Muscle of back (tissue), 11 donors: ENCODE results near the gene MRTFB. TPM values are rescaled to one million over a fixed set of nuclear protein-coding genes. Genes with fewer than 3 reads are reported as not detected.

ENCODE experiments used
- DNase-seq, 3 donors: peaks; one replicate each; pipeline versions ENCODE4 v3.0.0 to v3.0.0-alpha.2; 2013
- polyA plus RNA-seq, 10 donors: library from polyadenylated mRNA; unstranded; fragments of 120-200 nt; gene quantifications; one replicate each; pipeline ENCODE4 v1.2.1, GENCODE V29; 2013; ENCODE audit not compliant: insufficient read length in 10 of 10

Gene MRTFB
- polyA plus RNA-seq, 10 donors, result 15.1 to 24.3 (median 21.1) TPM

DNA sequence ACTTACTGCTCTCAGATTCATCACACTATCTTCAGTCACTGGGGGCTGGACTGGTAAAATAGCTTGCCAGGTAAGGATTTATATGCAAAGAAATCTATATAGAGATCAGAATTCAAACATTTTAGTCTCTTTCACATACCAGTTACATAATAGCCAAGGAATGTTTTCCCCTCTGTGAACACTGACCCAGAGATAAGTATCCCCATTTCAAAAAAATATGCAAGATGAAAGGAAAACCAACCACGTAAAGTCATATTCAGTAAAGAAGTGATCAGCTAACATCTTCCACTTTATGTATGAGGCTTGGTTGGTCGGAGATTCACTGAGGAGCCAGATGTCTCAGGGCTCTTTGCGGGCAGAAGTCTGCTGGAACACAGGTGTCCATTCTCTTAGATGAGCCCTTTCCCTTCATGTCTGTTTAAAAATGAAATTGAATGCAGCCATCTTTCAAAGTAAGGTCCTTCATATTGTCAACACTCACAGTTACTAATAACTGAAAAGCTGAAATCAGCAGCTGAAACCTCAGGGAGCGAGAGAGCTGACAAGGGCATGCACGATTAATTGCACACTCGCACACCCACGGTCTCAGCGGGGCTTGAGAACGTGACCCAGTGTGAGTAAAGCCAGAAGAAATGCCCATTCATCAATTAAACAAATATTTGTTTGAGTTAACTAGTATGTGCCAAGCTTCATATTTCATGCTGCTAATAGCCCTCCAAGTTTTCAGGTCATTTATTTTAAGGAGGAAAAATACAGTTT lies 161.2 kb downstream of the MRTFB start:
- DNase-seq, result peak in 1 of 3 donors; percentile 10

DNA sequence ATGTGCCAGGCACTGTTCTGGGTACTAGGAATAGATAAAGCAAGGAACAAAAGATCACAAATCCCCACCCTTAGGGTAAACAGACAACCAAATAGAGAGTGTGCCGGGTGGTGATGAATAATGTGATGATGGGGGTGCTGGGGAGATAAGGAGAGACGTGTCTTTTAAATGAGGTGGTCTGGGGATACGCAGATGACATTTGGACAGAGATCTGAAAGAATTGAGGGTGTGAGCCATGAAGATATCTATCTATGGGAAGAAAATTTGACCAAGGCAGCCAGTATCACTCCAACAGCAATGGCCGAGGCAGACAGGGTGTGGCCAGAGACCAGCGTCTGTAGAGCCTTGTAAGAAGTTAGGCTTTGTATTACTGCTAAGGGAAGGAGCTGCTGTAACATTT lies 165.3 kb downstream of the MRTFB start:
- DNase-seq, result no peak

DNA sequence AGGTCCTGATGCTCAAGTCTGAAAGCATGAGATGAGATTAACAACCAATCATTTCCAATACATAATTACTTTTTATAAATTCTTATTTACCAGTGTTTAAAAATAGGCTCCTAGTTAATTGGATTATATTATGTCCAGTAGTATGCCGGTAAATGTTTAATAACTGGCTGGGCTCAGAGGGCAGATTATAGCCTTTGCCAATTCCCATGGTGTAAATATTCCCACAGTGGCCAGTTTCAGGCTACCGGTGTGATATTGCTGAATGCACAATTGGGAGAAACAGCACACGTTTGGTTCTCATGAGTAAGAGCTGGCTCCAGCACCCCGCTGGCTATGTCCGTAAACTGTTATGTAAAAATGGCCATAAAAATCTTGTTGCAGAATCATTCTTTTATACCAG lies 167.6 kb downstream of the MRTFB start:
- DNase-seq, result no peak

DNA sequence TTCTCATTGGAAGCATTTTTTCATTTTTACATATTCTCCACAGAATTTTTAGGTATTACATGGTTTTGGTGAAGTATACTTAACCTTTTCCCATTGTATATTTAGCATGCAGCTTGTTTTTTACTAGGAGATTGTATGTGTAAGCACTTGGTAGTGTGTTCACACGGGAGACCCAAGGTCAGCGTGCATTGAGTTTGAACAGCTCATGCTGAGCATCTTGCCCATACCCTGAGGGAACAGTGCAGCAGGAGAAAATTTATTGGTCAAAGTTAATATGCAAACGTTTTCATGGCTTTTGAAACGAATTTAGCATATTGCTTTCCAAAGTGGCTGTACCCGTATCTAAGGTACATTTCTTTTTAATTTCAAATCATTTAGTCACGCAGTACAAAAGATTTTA lies 168.7 kb downstream of the MRTFB start:
- no peak for DNase-seq

DNA sequence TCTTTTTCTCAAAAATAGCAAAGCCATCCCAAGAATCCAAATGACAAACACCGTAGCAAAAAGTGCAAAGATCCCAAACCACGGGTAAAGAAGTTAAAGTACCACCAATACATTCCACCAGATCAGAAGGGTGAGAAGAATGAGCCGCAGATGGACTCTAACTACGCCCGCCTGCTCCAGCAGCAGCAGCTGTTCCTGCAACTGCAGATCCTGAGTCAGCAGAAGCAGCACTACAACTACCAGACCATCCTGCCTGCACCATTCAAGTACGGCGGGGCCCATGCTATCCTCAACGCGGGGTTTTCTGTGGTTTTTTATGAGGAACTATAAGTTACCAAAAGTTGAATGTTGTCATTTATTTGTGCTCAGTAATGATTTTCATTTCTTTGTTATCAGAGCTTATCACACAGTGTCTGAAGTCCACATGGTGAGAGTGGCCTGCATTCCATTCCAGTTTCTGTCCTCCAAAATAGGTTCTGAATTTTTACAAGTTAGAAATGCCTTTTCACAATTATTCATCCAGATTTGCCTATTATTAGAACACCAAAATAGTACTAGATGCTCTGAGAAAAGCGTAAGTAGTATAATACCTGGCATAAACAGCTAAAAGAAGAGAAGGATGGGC lies 169.2 kb downstream of the MRTFB start:
- peak in 1 of 3 donors; percentile 28 for DNase-seq

DNA sequence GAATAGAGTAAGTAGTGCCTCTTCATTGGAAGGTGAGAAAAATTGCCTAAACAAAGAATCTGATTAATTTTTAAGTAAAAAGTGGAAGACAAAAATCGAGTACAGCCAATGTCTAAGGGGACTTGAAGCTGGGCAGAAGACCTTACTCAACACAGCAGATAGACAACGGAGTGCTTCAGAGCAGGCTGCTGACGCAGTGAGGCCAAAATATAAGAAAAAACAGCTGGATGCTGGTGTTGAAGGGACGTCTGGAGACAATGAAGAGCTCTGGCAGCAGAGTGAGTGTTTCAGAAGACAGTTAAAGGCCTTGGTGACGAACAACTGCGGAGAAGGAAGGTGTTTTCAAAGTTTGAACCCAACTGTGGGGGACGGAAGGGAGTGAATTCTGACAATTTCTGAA lies 169.8 kb downstream of the MRTFB start:
- peak in 1 of 3 donors; percentile 22 for DNase-seq

DNA sequence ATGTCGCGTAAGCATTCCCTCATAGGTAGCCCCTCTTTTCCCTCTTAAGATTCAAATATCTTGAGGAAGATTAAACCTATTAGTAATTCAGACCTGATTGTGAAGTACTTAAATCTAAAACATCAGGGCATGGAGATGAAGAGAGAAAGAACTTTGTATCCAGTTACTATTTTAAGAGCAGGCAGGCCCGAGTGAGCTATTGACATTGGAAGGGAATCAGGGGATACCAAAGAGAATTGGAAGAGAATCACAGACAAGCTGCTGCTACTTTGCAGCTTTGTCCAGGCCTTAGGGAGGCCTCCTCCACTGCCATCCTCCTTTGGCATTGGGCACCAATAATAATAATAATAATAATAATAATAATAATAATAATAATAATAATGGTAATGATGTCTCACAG lies 170.5 kb downstream of the MRTFB start:
- DNase-seq, result no peak

DNA sequence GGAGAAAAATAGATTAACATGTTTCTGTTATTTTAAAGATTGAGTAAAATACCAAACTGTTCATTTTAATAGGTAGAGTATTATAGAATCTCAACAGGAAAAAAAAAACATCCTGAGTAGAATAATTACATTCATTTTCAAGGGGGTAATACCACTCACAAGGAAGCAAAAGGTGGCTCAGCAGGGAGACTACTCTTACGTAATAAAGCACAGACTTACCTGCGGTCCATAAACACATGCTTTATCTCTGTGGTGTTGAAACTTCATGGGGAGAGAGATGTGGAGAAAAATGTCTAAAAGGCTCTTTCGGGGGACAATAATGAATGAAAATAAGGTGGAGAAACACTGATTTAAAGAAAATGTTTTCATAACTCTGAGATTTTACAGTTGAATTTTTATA lies 171.7 kb downstream of the MRTFB start:
- DNase-seq, result no peak

DNA sequence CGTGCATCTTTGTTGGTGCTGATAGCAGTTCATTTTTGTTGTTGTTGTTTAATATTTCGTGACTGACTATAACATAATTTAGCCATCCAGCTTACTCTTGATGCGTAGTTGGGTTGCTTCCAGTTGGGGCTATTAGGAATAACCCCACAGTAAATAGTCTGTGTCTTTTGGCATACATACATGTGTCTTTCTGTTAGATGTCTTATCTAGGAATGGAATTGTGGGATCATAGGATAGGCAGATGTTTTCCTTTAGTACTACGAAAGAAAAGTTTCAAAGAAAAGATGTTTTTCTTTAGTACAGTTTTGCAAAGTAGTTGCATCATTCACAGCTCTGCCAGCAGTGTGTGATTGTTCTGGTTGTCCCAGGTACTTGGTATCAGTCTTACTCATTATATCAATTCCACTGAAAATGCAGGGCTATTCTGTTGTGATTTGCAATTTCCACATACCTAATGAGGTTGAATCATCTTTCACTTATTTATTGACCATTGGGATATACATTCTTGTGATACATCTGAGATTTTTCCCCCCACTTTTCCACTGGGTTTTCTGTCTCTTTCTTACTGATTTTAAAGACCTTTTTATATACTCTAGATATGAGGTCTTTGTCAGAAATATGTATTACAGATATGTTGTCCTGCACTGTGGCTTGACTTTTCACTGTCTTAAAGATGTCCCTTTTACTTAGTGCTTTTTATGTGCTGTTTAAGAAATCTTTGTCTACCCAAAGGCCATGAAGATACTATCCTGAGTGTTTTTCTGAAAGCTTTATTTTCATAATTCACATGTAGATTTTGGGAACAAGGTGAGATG lies 173.3 kb downstream of the MRTFB start:
- peak in 1 of 3 donors; percentile 11 for DNase-seq

DNA sequence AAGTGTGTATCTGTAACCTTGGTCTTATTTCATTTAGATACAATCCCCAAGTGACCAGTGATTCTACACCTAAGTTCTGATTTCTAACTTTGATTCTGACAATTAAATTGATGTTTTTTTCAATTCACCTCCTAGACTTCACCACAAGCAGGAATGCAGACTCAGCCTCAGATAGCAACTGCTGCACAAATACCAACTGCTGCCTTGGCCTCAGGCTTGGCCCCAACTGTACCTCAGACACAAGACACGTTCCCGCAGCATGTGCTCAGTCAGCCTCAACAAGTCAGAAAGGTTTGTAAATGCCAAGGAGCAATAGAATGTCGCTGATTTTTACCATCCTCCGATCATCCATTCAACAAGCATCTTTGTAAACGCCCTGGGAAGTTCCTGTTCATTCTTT lies 177.7 kb downstream of the MRTFB start:
- no peak for DNase-seq

DNA sequence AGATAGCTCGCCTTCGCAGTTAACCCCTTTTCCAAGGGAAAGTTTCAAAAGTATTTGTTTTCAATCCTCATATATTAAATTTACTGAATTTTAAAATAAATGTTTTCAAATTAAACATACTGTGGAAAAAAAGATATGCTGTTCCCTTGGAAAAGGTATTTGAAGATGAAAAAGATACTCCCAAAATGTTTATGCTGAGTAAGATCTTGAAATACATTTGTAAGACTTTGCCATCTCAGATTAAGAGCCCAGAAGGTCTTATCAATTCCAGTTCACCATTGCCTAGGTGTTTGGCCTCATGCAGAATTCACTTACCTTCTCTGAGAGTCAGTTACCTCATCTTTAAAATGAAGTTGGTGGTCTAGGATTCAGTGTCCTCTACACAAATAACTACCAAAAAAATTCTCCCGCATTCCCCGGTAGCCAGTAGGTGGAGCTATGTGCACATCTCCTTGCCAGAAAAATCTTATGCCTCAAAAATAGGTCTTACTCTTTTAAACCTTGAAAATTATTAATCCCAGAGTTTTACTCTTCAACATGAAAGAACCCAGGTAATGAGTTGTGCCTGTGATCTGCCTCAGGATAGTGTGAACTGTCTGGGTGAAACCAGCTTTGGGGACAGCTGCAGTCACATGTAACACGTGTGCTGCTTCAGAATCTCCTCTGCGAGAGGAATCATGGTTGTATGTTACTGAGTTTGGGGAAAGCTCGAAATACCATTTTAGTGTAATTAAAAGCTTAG lies 178.3 kb downstream of the MRTFB start:
- peak; percentile 29 to 71 (median 58) for DNase-seq

DNA sequence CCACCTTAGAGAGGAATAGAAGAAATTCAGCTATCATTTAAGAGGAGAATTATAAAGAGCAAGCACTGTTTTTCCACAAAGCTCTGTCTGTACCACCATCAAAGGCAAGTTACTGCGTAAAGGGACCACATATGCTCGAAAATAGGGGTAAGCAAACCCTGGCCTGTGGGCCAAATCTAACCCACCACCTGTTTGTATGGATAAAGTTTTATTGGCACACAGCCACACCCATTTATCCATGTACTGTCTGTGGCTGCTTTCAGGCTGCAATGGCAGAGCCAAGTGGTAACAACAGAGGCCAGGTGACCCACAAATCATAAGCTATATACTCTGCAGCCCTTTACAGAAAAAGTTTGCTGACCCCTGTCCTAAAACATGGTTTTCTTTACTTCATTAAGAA lies 180.3 kb downstream of the MRTFB start:
- DNase-seq, result no peak

DNA sequence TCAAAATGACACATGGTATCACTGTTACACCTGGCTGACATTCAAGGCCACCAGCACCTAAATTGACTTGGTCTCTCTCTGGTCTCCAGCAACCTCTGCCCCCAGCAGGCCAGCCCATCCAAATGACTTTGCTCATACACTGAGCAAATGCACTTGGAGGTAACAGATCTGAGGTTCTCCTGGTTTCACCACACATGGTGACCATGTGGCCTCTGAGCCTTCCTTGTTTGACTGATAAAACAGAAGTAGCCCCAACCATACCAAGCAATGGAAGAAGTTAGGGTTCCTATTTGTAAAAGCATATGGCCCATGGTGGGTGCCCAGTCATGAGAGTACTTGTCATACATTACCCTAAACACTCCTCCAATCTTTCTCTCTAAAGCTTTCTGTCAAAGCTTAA lies 181.7 kb downstream of the MRTFB start:
- no peak for DNase-seq

DNA sequence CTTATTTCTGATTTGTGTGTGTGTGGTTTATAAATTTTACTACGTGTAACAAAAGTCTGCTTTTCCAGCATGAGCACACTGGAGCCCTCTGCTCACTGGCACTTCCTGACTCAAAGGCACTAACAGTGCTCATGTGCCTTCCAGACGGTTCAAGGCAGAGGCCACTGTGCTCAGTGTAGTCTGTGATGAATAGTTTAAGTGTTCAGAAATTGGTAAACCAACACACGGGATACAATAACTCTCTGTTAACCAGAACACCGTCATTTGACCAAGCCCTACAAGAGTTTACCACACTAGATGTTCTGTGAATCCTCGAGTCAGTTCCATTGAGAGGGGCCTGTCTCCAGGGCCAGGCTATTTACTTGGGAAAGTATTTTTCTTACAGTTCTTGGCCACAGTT lies 191.9 kb downstream of the MRTFB start:
- no peak for DNase-seq

DNA sequence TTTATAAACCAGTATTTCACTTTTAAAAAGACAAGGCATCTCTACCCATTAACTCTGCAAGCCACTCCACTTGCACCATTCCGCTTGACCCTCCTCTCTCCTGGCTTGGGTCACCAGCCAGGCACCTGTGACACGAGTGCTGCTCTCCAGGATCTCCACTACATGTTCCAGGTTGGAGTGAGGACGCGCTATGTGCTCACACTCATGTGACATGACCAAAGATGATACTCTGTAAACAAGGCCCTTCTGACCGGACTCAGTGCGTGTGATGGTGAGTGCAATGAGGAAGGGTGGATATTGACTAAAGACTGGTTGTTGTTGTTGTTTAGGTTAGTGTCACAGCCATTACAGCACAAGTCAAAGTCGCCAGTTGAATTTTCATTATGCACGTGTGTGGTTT lies 192.7 kb downstream of the MRTFB start:
- DNase-seq, result no peak

DNA sequence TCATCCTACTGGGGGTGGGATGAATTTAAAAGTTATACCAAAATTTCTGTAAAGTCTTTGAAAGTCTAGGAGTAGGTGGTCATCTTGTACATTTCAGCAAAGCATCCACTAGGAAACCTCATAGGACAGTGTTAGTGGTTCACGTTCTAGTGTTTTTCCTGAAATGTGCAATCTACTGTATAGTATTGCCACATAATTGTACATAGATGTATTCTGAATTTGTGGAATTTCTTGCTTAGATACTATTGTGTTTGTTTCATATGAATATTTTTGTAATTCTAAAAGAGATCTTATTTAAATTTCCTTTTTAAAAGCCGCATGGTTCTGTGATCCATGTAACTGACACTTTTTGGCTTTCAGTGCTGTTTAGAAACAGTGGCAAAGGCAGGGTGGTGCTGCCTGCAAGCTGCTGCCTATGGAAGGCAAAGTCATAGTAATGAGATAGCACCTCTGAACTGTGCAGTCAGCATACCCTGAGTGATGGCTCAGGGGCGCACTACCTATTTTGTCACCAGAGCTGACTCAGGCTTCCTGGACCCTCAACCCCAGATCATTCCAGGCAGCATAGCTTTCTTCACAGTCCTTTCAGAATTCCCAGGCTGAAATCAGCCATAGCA lies 193.3 kb downstream of the MRTFB start:
- no peak for DNase-seq

DNA sequence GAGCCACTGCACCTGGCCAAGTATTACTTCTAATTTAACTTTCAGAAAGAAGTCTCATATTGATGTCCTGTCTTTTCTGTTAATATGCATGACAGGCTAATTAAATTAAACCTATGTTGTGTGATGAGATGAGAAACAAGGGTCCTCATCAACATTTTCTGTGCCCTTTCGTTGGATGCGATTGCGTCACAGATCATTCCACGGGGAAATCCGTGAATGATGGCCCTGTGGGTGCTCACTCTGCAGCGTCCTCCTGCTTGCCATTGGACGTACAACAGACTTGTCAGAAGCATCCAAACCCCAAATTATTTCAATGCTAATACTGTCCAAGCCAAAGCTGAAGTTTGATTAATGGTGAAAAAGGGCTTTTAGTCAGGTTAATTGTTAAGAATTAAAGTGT lies 197.0 kb downstream of the MRTFB start:
- DNase-seq, result no peak

DNA sequence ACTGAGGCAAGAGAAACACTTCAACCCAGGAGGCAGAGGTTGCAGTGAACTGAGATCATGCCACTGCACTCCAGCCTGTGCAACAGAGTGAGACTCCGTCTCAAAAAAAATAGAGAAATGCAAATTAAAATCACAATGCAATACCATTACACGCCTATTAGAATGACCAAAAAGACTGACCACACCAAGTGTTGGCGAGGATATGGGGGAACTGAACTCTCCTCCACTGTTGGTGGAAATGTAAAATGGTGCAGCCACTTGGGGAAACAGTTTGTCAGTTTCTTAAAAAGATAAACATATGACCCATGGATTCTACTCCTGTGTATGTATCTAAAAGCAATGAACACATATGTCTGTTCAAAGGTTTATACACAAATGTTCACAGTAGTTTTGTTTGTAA lies 204.8 kb downstream of the MRTFB start:
- no peak for DNase-seq

DNA sequence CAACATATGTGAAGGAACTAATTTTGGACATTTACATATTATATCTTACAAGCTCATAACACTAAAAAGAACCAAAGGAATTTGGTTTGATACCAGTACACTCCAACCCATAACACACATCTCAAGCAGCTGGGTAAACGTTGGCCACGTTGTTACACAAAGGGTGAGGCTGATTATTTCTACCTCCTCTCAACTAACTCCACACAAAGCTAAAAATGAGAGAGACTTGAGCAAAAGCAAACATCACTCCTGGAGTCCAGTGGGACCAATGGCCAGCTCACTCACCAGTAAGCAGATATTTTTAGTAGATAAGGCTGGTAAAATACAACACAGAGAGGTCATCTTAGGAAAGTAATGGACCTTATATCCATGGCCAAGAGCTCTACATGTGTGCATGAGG lies 207.6 kb downstream of the MRTFB start:
- no peak for DNase-seq

DNA sequence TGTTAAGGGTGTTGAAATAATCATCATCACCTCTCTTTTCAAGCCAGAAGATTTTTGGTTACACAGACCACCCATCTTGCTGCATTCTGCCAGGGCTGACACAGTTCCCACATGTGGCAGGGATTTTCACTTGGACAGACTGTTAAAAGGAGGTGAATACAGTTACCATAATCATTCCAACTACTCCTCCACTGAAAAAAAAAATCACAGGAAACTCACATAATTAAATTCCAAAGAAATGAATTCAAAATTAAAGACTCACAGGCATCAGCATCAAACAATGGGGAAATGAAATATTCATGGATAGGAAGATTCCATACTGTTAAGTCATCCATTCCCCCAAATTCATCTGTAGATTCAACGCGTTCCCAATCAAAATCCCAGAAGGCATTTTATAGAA lies 209.4 kb downstream of the MRTFB start:
- DNase-seq, result no peak

DNA sequence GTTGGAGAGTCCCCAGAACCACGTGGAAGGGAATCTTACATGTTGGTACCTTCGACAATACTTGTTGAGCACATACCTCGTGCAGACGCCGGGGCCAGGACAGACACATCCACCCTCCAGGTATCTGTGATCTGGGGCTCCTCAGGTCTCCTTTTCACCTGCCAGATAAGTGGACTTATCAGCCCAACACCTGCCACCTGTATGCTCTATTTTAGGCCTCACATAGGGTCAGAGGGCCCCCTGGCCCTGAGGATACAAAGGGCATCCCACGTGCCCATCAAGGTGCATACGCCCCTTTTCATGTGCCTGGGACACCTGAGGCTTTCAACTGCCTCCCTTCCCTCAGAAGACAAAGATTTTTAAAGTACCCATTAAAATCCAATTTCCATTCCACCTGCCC lies 212.7 kb downstream of the MRTFB start:
- no peak for DNase-seq

DNA sequence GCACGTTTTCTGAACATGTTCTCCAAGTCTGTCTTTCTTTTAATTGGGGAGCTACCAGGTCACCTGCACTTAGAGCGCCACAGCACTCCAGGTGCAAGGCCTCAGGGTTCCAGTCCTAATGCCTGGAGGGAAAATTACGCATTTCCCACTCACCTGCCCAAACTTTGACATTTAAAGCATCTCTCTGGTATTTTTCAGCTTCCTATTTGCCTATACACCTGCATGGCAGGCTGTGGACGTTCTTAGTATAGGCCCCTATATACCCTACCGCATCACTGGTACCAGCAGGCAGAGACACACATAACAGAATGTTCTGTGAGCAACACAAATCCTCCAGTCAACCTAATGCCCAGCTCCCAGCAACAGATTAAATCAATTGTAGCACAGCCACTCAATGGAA lies 213.3 kb downstream of the MRTFB start:
- no peak for DNase-seq
